GM21526 (cell line): ENCODE results near the gene TOGARAM2.
"Not testable (repeated sequence)": the region's sequence is repeated elsewhere in the genome, so short reads cannot be mapped to it uniquely, and the experiment has no call there.

Source experiments
- ATAC-seq: cut with Tn5 transposase; IDR thresholded peaks from one replicate; pipeline ENCODE4 v1.9.1; 2021; ENCODE audit warnings: moderate library complexity; ENCODE audit not compliant: unreplicated experiment, low FRiP score

The TOGARAM2 gene

GRCh38 chr2:29070526-29070925 lies 89.4 kb downstream of the TOGARAM2 start:
- no peak for ATAC-seq

- ATAC-seq, result no peak
Measured at GRCh38 chr2:29071032-29071975, 90.2 kb downstream of the TOGARAM2 start.

- ATAC-seq, result no peak
Measured at GRCh38 chr2:29072251-29072650, 91.2 kb downstream of the TOGARAM2 start.

GRCh38 chr2:29072971-29073725 lies 92.0 kb downstream of the TOGARAM2 start:
- no peak for ATAC-seq

- ATAC-seq, result no peak
Measured at GRCh38 chr2:29073933-29074332, 92.8 kb downstream of the TOGARAM2 start.

- no peak for ATAC-seq
Measured at GRCh38 chr2:29074411-29074810, 93.3 kb downstream of the TOGARAM2 start, which contains the start of gene PCARE. TSS of gene PCARE (minus strand) at chr2:29074523. CDS start at chr2:29074261, 262 bp downstream.

GRCh38 chr2:29075894-29076705 lies 95.0 kb downstream of the TOGARAM2 start:
- ATAC-seq, result no peak

- no peak for ATAC-seq
Measured at GRCh38 chr2:29079887-29080286, 98.8 kb downstream of the TOGARAM2 start.

- ATAC-seq, result no peak
Measured at GRCh38 chr2:29080886-29081743, 100.0 kb downstream of the TOGARAM2 start.

GRCh38 chr2:29082804-29083495 lies 101.9 kb downstream of the TOGARAM2 start:
- no peak for ATAC-seq

- no peak for ATAC-seq
Measured at GRCh38 chr2:29084554-29084953, 103.5 kb downstream of the TOGARAM2 start.

- ATAC-seq, result not testable (repeated sequence)
Measured at GRCh38 chr2:29090311-29090710, 109.2 kb downstream of the TOGARAM2 start.

GRCh38 chr2:29096969-29097368 lies 115.9 kb downstream of the TOGARAM2 start:
- no peak for ATAC-seq

- no peak for ATAC-seq
Measured at GRCh38 chr2:29097569-29097968, 116.5 kb downstream of the TOGARAM2 start.

- no peak for ATAC-seq
Measured at GRCh38 chr2:29100564-29100963, 119.5 kb downstream of the TOGARAM2 start.
